GM18502 (cell line): ENCODE results near the gene RALGAPA2.

Experiments used
- ATAC-seq: cut with Tn5 transposase; IDR thresholded peaks from one replicate; pipeline ENCODE4 v1.9.1; 2021; ENCODE audit warnings: mild to moderate bottlenecking; ENCODE audit not compliant: unreplicated experiment, poor library complexity

Gene RALGAPA2

GRCh38 chr20:20637998-20638725, 74.3 kb downstream of the RALGAPA2 start:
- ATAC-seq = no peak

GRCh38 chr20:20635006-20635405, 77.4 kb downstream of the RALGAPA2 start:
- ATAC-seq = no peak

GRCh38 chr20:20632644-20633043, 79.8 kb downstream of the RALGAPA2 start:
- no peak for ATAC-seq

DNA sequence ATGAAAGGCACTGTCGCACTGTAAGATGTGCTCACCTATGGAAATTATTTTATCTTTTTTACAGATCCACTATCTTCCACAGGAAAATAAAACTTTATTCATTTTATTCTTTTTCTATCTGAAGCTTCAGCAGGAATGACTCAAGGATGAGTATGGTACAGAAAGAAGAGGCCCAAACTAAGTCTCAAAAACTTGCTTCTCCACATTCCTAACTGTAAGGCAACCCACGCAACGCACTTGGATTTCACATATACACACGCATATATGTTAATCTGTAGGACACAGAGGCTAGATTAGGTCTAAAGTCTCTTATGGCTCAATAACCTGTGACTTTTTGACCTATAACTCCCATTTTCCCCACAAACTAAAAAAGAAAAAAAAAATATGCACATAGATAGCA, 81.9 kb downstream of the RALGAPA2 start:
- no peak for ATAC-seq

DNA sequence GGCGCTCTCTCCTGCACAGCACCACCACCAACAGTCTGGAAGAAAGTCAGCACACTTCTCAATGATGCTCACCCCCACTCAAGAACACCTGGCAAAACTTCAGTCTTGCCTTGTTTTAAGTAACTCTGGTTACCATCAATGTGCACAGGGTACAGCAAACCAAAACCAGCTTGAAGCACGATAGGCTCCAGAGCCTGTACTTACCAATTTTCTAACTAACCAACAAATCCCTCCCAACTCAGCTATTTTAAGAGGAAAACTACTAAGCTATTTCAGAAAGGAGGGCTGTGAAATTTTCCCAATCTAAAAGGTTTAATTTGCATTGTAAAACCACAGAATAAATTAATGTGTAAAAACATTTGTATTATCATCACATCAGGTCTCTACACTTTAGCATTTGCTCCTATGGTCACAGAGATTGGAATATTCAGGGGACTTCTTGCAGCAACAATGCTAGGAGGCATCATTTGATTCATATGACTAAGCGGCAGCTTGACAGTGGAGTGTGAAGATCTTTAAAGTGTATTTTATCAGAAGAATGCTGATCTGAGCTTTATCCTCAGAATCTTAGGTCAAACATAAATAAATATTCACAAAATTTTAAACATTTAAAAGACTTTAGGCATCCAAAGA, 82.8 kb downstream of the RALGAPA2 start:
- ATAC-seq = no peak

GRCh38 chr20:20628314-20628713, 84.1 kb downstream of the RALGAPA2 start:
- ATAC-seq = no peak

DNA sequence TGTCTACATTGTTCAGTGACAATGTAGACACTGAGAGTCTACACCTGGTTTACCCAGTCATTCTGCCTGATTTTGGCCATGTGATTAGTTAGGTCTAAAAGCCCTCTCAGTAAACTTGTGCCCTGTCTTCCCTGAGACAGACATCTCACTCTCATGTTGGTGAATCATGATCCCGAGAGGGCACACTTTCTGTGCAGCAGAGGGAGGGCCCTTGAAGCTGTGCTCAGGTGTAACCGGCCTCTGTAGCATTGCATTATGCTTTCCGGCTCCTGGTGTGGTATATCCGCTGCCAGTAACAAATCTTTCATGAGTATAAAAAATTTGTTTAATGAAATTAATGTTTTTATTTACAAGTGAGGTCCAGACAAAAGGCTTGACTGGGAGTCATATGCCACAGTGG, 85.0 kb downstream of the RALGAPA2 start:
- no peak for ATAC-seq

DNA sequence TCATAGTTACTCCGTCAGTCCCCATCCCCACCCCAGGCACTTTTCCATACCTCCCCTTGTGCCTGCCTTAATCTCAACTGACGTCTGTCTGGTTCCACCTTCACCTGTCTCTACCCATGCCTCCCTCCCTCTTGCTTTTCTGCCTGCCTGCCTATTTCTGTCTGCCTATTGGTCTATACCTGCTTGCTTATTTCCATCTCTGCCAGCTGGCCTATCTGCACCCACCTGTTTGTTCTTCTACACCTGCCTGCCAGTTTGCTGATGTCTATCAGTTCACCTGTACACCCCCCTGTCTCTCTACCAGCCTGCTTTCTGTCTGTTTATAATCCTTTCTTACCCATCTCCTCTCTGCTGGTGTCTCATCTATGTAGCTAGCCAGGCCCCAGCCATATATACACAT, 87.5 kb downstream of the RALGAPA2 start:
- no peak for ATAC-seq

- ATAC-seq = no peak
Measured at GRCh38 chr20:20621195-20621594, 91.2 kb downstream of the RALGAPA2 start.

GRCh38 chr20:20614391-20614790, 98.1 kb downstream of the RALGAPA2 start:
- ATAC-seq = no peak

- ATAC-seq = no peak
Measured at GRCh38 chr20:20612251-20612650, 100.2 kb downstream of the RALGAPA2 start.

DNA sequence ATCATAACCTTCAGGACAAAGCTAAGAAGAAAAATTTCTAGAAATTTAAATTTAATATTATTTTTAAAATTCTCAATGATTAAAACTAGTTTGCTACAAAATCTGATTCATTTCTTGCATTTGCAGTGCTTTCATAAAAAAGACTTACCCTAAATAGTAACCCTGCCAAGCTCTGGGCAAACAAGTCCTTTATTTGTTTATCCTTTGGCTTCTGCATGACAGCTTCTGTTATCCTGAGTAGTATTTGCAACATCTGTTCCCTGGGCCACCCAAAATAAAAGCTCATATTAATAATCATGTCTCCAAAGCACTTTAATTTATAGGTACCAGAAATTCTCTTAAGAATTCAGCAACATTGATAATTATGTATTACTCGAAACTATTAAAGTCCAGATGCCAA, 101.3 kb downstream of the RALGAPA2 start:
- no peak for ATAC-seq

GRCh38 chr20:20609522-20609921, 102.9 kb downstream of the RALGAPA2 start:
- ATAC-seq = no peak

DNA sequence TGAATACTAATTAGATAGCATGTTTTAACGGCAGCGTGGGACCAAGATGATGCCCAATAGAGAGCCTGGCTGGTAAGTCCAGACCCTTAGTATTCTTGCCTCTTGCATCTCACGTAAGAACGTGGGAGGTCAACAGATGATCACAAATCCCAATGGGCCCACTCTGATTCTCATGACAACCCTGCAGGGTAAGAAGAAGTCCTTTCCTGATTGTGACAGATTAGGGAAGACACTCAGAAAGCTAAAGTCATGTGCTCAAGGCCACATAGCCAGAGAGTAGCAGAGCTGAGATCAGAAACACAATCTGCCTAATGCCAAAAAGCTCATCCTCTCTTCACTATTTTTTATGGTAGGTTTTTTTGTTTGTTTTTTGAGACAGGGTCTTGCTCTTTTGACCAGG, 103.8 kb downstream of the RALGAPA2 start:
- no peak for ATAC-seq

DNA sequence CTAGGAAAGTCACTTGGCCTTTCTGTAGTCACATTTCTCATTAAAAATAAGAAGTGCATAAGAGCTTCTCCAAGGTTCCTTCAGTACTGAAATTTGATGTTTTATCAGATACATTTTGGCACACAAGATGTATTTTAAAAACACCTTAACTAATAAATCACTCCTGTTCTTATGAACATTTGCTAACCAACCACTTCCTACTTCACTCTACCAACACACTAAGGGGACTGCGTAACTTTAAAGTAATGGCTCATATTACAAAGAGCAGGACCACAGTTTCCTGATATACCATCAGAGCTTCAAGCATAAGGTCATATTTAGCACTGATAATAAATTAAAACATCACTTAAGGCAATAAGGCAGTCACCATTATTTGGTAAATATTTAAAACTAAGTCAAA, 104.4 kb downstream of the RALGAPA2 start:
- no peak for ATAC-seq

- no peak for ATAC-seq
Measured at GRCh38 chr20:20606881-20607280, 105.6 kb downstream of the RALGAPA2 start.

DNA sequence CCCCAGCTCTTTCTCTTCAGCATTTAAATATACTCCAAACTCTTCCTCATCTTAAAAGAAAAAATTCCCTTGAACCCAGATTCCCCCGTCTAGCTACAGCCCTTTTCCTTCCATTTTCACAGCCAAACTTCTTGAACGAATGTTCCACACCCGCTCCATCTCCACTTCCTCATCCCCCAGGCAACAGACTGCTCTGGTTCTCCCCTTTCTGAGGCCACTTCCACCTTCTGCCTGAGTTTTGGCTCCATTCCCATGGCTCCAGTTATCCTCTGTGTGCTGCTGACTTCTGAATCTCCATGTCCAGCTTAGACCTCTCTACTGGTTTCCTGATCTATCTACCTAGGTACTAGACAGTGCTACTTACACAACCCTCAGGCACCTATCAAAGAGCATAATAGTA, 106.4 kb downstream of the RALGAPA2 start:
- ATAC-seq = no peak

- ATAC-seq = no peak
Measured at GRCh38 chr20:20604907-20605306, 107.5 kb downstream of the RALGAPA2 start.

DNA sequence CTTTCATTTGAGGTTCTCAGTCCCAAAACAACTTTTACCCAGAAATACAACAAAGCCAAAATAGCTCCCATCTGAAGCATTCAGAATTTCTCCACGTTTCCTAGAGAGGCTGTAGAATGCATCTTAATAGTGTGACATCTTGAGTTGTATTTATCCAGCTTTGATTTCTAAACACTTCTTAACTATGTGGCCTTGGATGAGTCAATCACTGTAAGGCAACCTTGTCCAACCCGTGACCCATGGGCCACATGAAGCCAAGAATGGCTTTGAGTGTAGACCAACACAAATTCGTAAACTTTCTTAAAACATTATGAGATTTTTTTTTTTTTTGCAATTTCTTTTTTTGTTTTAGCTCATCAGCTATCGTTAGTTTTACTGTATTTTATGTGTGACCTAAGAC, 108.1 kb downstream of the RALGAPA2 start:
- ATAC-seq = no peak

DNA sequence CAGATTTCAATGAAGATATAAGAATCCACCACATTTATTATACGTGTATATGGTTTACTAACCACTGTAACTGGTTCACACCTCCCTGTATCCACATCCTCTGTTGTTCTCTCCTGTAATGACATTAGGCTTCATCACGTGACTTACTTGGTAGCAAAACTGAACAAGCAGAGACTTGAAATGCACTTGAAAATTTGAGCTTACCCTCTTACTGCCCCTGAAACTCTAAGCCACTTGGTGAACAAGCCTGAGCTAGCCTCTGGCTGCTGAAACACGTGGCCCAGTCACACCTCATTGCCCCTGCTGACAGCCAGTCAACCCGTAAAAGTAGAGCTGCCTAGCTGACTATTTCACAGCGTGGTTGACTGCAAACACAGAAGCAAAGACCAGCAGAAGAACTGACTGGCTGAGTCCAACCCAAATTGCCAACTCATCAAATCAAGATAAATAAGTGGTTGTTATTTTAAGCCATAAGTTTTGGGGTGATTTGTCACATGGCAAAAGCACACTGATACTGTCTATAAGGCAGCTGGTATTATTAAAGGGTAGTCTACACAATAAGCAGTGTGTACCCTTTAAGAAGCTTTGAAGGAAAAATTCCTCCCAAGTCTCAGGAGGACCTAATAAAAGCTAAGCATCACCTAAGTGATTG, 109.0 kb downstream of the RALGAPA2 start:
- peak; percentile 99 for ATAC-seq

- ATAC-seq = no peak
Measured at GRCh38 chr20:20597966-20598365, 114.5 kb downstream of the RALGAPA2 start.

DNA sequence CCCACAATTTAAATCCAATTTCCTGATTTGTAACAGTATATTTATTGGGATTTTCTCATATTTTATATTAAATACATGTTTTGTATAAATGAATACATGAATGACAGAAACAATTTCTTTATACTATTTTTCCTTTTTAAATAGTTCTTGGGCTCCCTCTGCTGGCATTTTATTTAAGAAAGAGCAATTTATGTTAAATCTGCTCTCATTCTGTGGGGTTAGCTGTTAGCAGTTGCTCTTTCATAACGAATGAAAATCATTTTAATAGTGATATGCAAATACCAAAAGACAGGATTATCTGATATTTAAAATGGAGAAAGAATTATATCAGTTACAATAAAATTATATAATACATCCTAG, 118.3 kb downstream of the RALGAPA2 start:
- ATAC-seq = no peak
